GM18867 (cell line): ENCODE results near the gene GATA6.
"Not testable (repeated sequence)": the region's sequence is repeated elsewhere in the genome, so short reads cannot be mapped to it uniquely, and the experiment has no call there.

ENCODE experiments used
- ATAC-seq: cut with Tn5 transposase; IDR thresholded peaks from one replicate; pipeline ENCODE4 v1.9.1; 2021; ENCODE audit warnings: mild to moderate bottlenecking, moderate library complexity; ENCODE audit not compliant: unreplicated experiment

The GATA6 gene

DNA sequence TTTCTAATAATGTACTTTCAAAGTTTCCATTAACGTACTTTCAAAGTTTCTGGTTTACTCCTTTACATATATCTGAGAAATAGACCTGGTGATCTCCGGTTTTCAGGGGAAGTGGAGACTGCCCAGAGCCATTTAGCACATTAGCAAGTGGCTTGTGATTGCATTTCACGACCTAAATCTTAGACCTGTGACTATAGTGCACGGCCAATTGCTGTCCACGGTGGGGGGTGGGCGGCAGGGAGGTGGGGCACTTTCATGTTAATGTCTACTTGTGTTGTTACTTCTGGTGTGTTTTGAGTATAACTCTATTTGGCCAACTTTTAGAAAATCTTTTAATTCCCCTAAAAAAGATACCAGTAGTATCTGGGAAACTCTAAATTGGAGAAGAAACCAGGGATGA is 11.3 kb downstream of the GATA6 start:
- no peak for ATAC-seq

DNA sequence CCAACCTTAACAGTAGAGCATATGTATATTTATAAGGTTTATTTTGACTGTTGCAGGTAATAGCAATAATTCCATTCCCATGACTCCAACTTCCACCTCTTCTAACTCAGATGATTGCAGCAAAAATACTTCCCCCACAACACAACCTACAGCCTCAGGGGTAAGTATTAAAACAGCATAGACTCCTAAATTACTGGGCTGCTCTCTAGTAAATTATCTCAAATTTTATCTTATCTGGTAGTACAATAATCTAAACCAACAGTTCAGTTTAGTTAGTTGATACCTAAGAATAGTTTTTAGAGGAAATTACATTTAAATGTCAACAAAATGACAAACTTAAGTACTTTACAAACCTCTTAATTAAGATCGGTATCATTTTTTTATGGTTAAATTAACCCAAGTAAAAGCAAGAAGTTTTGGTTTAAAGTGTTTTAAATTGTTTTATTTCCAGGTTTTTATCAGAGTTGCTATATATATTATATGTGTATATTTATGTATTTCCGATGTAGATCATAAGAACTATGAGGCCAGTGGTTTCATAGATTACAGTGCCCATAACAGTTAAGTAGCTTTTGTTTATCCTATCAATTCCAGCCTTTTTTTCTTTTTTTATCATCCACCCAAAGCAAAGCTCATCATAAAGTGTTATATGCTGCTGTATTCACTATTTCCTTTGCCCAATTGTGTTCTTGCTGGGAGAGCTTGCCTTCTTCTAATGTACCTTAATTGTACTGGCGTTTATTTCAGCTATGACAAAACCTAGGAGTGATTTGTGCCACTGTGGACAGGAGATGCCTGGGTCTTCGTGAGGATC is 13.7 kb downstream of the GATA6 start:
- no peak for ATAC-seq

DNA sequence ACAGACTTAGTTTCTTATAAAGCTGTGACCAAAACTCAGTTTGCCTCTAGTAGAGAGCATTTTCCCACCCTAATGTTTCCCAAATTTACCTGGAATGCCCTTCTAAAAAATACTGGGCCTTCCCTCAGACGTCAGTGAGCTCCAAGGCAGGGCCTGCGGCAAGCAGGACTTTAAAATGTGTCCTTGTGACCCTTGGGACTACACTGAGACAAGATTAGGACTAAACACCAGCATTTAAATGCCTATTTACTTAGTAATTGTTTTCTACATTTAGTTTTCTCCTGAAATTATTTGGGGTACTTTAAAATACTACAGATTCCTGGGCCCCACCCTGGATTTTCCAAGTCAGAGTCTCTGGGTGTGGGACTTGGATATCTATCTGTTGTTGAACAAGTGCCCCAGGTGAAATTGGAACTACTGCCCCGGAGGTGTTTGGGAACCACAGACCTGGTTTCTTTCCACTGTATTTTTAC is 14.3 kb downstream of the GATA6 start:
- ATAC-seq: no peak

GRCh38 chr18:22184573-22184972 is 15.2 kb downstream of the GATA6 start:
- not testable (repeated sequence) for ATAC-seq

GRCh38 chr18:22185273-22185672 is 15.9 kb downstream of the GATA6 start:
- no peak for ATAC-seq

DNA sequence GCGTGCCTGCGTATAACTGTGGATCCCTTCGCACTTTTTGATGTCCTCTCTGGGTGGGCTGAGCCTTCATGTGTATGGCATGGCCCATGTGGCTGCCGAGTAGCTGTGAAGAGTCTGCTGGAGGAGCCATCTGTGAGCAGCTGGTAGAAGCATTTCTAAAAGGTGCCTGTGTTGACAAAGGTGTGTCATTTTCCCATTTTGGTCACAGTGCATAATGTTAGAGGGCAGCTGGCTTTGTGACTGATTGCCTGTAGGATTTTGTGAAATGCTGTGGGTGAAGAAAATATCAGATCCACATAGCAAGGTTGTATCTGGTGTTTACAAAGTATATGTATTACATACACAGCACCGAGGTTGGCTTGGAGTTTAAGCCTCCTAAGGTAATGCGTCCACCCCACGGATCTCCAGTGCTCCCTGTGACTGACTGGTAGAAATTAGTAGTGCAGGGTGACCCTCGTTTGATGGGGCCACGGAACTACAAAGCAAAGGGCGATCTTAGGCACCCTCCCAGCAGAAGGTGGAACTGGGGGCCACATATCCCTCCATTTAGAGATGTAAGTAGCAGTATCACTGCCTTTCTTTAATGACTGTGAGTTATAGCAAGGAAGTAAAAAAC is 16.5 kb downstream of the GATA6 start:
- ATAC-seq: no peak

DNA sequence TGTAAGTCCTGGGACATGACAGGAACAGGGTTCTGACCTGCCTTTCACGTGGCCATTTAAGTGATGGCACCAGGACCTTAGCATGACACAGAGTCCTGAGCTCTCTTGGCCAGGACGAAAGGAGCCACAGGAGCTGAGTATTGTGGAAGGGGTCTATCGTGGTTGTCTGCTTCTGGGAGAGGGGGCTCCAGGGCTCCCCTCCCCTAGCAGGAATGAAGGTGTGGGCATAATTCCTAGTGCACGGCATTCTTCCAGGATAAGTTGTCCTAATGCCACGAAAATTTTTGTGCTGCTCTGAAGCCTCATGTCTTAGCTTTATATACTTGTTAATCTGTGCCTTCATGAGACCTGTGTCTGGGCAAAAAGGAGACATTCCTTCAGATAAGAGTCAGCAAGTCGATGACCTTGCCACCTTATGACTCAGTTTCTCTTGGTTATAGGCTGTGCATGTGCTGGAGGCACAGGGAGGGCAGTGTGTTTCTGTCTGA is 17.1 kb downstream of the GATA6 start:
- no peak for ATAC-seq

GRCh38 chr18:22188559-22189267 is 19.3 kb downstream of the GATA6 start:
- ATAC-seq: no peak

DNA sequence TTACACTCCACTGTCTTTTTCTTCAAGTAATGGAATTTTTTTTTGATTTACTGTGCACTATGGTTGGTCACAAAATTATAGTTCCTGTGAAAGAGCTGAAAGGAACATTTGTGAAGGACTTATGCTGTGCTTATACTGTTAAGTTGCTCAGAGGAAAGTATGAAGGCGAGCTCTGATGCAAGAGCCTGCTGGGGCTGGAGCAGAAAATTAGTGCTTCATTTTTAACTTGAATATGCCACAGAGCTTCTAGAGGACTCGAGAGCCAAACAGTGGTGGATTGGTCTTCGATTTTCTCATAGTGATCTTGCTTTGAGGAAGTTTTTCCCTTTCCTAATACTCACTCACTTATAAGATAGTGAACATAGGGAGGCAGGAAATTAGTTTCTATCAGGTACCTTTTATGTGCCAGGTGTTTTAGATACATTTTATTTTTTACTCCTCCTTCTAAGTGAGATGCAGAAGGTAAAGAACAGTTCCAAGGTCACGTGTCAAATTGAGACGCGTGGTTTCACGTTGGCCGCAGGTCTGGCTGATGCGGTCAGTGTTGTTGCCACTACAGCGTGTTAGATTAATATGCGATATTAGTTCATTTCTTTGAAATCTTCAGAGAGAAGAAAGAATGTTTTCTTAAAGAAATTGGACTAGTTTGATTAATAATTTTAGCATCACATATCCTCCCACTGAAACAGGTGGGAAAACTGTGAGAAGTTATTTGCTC is 20.2 kb downstream of the GATA6 start:
- no peak for ATAC-seq

- no peak for ATAC-seq
Measured at GRCh38 chr18:22191346-22191695, 21.9 kb downstream of the GATA6 start.

GRCh38 chr18:22191923-22192322 is 22.5 kb downstream of the GATA6 start:
- no peak for ATAC-seq

DNA sequence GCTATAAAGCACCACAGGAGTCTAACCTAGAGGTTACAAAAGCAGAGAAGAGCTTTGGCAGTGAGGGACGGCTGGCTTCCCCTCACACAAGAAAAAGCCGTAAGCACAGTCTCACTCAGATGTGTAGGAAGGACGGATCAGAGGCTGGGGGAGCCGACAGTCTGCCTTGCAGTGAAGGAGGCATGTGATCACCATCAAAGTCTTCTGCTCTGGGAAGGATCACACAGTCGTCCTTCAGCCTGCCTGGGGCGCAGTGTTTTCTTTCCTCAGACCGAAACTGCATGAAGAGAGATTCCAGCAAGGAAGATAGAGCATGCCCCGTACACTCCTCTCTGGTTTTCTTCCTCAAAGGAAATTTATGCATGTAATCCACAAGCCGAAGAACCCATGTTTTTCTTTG is 24.1 kb downstream of the GATA6 start:
- ATAC-seq: no peak

DNA sequence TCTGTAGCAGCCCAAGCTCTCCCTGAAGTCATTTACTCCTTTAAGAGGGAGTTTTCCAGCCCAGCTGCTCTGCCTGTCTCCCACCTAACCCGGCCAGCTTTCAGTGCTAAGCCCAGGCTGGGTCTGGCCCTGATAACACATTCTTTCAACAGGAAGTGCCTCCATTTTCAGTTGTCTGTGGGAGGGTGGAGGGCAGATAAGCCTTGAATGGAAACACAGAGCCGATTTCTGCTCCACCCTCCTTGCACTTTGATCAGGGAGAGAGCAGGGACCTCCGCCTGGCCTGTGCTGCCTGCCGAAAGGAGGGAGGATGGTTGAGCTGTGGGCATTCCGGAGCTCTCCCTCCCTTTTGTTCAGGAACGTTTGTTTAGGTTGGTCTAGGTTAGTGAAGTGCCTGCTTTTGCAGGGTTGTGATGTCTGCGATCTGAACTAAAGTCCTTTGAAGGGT is 24.8 kb downstream of the GATA6 start:
- ATAC-seq: no peak

GRCh38 chr18:22195052-22195451 is 25.7 kb downstream of the GATA6 start:
- no peak for ATAC-seq

DNA sequence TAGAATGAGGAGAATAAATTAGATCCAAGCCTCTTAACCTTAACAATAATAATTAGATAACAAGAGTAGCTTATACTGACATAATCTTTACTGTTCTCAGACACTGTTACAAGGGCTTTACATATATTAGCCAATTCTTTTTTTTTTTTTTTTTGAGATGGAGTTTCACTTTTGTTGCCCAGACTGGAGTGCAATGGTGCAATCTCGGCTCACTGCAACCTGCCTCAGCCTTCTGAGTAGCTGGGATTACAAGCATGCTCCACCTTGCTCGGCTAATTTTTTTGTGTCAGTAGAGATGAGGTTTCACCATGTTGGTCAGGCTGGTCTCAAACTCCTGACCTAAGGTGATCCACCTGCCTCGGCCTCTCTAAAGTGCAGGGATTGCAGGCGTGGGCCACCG is 27.6 kb downstream of the GATA6 start:
- ATAC-seq: not testable (repeated sequence)

- no peak for ATAC-seq
Measured at GRCh38 chr18:22197668-22198067, 28.3 kb downstream of the GATA6 start.

DNA sequence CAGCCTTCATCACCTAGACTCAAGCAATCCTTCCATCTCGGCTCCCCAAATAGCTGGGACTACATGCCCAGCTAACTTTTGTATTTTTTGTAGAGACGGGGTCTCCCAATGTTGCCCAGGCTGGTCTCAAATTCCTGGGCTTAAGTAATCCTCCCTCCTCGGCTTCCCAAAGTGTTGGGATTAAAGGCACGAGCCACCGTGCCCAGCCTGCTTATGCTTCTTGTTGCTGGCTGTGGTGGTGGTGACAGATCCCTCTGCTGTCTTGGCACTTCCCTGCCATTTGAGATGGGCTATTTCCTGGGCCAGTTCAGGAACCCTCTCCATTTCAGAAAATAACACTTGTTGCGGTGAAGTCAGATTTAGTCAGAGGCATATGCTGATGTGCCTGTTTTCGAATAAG is 28.8 kb downstream of the GATA6 start:
- ATAC-seq: no peak

- no peak for ATAC-seq
Measured at GRCh38 chr18:22199005-22199404, 29.6 kb downstream of the GATA6 start.

GRCh38 chr18:22200611-22201225 is 31.3 kb downstream of the GATA6 start:
- no peak for ATAC-seq

DNA sequence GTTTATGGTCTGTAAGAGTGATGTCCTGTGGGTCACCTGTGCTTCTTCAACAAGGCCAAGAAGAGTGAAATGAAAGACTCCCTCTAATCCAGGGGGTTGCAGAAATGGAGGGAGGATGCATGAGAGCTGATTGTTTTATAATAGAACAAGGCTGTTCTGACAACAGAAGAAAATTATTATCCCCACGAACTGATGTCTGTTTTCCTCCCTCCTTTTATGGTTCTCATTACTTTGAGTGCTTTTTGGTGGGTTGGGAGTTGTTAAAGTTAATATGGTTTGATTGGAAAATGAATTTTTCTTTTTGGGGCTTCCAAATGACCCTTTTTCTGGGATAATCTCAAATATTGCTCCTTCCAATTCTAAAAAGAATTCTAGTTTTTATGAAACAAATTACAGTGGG is 33.6 kb downstream of the GATA6 start:
- ATAC-seq: no peak
